OCI-LY3 (cell line): Measurements from ENCODE around the gene FRMD4A.

ENCODE experiments used
- H2AFZ ChIP-seq: fragments of 200-600, 300-600 bp; shearing (Covaris generic); 2 replicates; pipeline ENCODE4 v1.6.0; 2014; ENCODE audit warnings: antibody characterized with exemption, low read depth, low read length
- H3K27ac ChIP-seq: fragments of 200-600, 300-600 bp; sonication (generic); 2 replicates; pipeline ENCODE4 v1.5.1; 2014; ENCODE audit warnings: mild to moderate bottlenecking, low read length, moderate library complexity, mixed read lengths
- H3K27me3 ChIP-seq: fragments of 200-600, 300-600 bp; sonication (generic); 2 replicates; pipeline ENCODE4 v1.6.1; 2014; ENCODE audit warnings: low read depth, low read length, mixed read lengths
- H3K36me3 ChIP-seq: fragments of 200-600, 300-600 bp; sonication (generic); replicated peaks from 2 replicates; pipeline ENCODE3; 2014; ENCODE audit warnings: low read depth, low read length, mixed read lengths
- H3K4me1 ChIP-seq: fragments of 300-600, 200-600 bp; sonication (generic); 2 replicates; pipeline ENCODE4 v1.6.1; 2014; ENCODE audit warnings: low read length, mixed read lengths
- H3K4me2 ChIP-seq: fragments of 200-600, 300-600 bp; sonication (generic); 2 replicates; pipeline ENCODE4 v1.6.1; 2014; ENCODE audit warnings: low read length, mixed read lengths
- H3K4me3 ChIP-seq: fragments of 300-600, 200-600 bp; sonication (generic); 2 replicates; pipeline ENCODE4 v1.5.1; 2014; ENCODE audit warnings: antibody characterized with exemption, mild to moderate bottlenecking, low read length, moderate library complexity
- H3K79me2 ChIP-seq: fragments of 300-600, 200-600 bp; shearing (Covaris generic); 2 replicates; pipeline ENCODE4 v1.6.1; 2014; ENCODE audit warnings: mild to moderate bottlenecking, low read length, mixed read lengths
- H3K9ac ChIP-seq: fragments of 300-600, 200-600 bp; shearing (Covaris generic); 2 replicates; pipeline ENCODE4 v1.6.0; 2014; ENCODE audit warnings: mild to moderate bottlenecking, low read length, moderate library complexity
- H3K9me3 ChIP-seq: fragments of 200-600, 300-600 bp; shearing (Covaris generic); 2 replicates; pipeline ENCODE4 v1.6.1; 2014; ENCODE audit warnings: low read length, mixed read lengths; ENCODE audit not compliant: insufficient read depth
- H4K20me1 ChIP-seq: fragments of 200-600, 300-600 bp; sonication (generic); 2 replicates; pipeline ENCODE4 v1.6.1; 2016; ENCODE audit warnings: low read length, mixed read lengths; ENCODE audit not compliant: insufficient read depth
- CTCF ChIP-seq: fragments of 200-600, 300-600 bp; sonication (generic); IDR thresholded peaks from 2 replicates; pipeline ENCODE4 v1.5.1; 2014; ENCODE audit warnings: antibody characterized with exemption, low read length, low read depth
- EZH2phosphoT487 ChIP-seq: fragments of 200-600 bp; shearing (Covaris generic); IDR thresholded peaks from 2 replicates; pipeline ENCODE4 v1.6.1; 2018; ENCODE audit warnings: antibody characterized with exemption, mixed run types, low read depth

Gene FRMD4A

DNA sequence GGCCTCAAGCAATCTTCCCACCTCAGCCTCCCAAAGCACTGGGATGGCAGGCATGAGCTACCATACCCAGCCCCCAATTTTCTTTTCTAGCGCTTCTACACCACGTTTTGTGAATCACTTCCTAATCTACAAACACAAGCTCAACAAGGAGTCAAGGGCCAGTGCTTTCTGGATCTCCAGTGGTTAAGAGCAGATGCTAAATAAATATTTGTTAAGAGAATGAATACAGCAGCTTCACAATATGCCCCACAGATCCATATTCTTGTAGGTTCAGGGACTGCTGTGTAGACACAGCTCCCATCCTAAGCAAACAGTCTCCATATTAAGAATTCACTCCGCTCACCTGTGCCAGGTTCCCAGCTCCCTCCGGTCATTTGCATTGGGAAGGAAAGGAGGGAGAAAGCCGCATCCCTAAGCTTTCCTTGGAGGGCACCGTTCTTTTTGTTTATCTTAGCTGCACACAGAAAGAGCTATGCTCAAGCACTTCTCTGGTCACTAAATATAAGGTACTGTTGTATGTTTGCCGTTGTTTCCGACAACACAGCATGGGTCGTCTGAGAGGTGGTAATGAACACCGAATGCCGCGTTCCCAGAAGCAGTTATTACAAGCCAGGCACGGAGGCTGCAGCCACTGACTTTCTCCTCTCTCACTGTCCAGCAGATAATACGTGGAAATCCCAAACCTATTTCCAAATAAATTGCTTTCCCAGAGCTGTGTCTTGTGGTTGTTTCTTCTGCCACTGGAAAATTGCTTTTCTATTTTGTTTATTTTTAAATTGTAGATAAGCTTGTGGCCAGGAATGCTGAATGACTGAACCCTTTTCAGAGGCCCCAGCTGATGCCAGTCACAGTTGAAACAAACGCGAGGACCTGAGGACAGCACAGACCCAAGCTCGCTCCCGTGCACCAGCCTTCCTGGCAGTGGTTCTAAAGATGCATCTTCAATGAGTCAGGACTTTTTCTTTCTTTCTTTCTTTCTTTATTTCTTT is 526.9 kb downstream of the FRMD4A start:
- no peaks in the 10 kb centered on the region for H3K79me2 ChIP-seq
- H3K27ac ChIP-seq, result no peak overlapping the region
- no peaks in the 10 kb centered on the region for H3K9me3 ChIP-seq
- H3K4me1 ChIP-seq, result peaks cover 48% of the 10 kb centered on the region
- H2AFZ ChIP-seq, result no peak overlapping the region
- no peaks in the 10 kb centered on the region for H3K36me3 ChIP-seq
- TF ChIP-seq EZH2phosphoT487 (no peak), CTCF (no peak)
- no peaks in the 10 kb centered on the region for H4K20me1 ChIP-seq
- H3K9ac ChIP-seq, result no peak overlapping the region
- no peak overlapping the region for H3K4me2 ChIP-seq
- H3K4me3 ChIP-seq, result no peak overlapping the region
- H3K27me3 ChIP-seq, result peaks cover 8% of the 10 kb centered on the region; the same call in 1 of the 2 replicates

- Histone ChIP-seq H3K9me3 (no peaks in the 10 kb centered on the region), H3K79me2 (no peaks in the 10 kb centered on the region), H3K4me1 (peaks cover 28% of the 10 kb centered on the region), H3K4me2 (no peak overlapping the region), H3K27ac (no peak overlapping the region), H4K20me1 (no peaks in the 10 kb centered on the region), H3K9ac (no peak overlapping the region), H3K36me3 (no peaks in the 10 kb centered on the region), H2AFZ (no peak overlapping the region), H3K4me3 (no peak overlapping the region), H3K27me3 (peaks cover 8% of the 10 kb centered on the region; the same call in 1 of the 2 replicates)
- no peak for TF ChIP-seq CTCF
- no peak for TF ChIP-seq EZH2phosphoT487
These were observed 528.8 kb downstream of the FRMD4A start for GRCh38 chr10:13801907-13802288.

DNA sequence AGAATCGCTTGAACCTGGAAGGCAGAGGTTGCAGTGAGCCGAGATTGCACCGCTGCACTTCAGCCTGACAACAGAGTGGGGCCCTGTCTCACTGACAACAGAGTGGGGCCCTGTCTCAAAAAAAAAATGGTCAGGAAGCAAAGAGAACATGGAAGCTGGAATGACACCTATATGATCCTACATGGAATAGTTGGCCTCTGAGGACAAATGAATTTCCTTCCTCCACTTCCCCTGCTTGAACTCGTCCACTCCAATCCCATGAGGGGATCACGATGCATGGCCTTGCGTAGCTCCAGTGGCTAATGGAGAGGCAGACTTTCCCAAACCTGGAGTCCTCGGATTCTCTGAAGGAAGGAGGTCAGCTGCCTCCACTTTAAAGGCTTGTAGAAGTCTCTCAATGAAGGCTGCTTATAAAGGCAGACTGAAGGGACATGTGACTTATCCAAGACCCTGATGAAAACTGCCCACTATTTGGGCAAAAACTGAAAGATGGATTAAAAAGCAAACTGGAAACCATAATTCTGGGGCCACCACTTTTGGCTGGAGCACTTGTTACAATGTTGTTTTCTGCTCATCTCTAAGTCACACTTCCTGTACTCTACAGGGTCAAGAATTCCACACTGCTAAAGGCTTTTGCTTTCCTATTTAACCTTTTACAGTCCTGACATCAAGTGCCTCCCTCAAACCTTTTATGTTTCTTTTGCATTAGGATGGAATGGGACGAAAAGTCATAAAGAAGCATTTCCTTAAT is 529.4 kb downstream of the FRMD4A start:
- Histone ChIP-seq H3K4me2 (no peak overlapping the region), H3K4me3 (no peak overlapping the region), H3K79me2 (no peaks in the 10 kb centered on the region), H3K27me3 (peaks cover 8% of the 10 kb centered on the region; the same call in 1 of the 2 replicates), H2AFZ (no peak overlapping the region), H3K27ac (no peak overlapping the region), H3K36me3 (no peaks in the 10 kb centered on the region), H4K20me1 (no peaks in the 10 kb centered on the region), H3K9ac (no peak overlapping the region), H3K4me1 (peaks cover 23% of the 10 kb centered on the region), H3K9me3 (no peaks in the 10 kb centered on the region)
- TF ChIP-seq EZH2phosphoT487, result no peak
- no peak for TF ChIP-seq CTCF

- Histone ChIP-seq H3K27ac (no peak overlapping the region), H3K9me3 (no peaks in the 10 kb centered on the region), H4K20me1 (no peaks in the 10 kb centered on the region), H3K9ac (no peak overlapping the region), H3K36me3 (no peaks in the 10 kb centered on the region), H3K4me1 (peaks cover 10% of the 10 kb centered on the region), H3K4me3 (no peak overlapping the region), H2AFZ (no peak overlapping the region), H3K4me2 (no peak overlapping the region), H3K79me2 (no peaks in the 10 kb centered on the region), H3K27me3 (peaks cover 4% of the 10 kb centered on the region; the same call in 1 of the 2 replicates)
- TF ChIP-seq CTCF (no peak), EZH2phosphoT487 (no peak)
These were observed 533.6 kb downstream of the FRMD4A start for GRCh38 chr10:13797164-13797563.
